Measurements from ENCODE around the gene POP5.
A peak's percentile ranks its signal among the peaks of the same experiment; 100 is the strongest.
"Not testable (repeated sequence)": the region's sequence is repeated elsewhere in the genome, so short reads cannot be mapped to it uniquely, and the experiment has no call there.

Gene POP5

DNA sequence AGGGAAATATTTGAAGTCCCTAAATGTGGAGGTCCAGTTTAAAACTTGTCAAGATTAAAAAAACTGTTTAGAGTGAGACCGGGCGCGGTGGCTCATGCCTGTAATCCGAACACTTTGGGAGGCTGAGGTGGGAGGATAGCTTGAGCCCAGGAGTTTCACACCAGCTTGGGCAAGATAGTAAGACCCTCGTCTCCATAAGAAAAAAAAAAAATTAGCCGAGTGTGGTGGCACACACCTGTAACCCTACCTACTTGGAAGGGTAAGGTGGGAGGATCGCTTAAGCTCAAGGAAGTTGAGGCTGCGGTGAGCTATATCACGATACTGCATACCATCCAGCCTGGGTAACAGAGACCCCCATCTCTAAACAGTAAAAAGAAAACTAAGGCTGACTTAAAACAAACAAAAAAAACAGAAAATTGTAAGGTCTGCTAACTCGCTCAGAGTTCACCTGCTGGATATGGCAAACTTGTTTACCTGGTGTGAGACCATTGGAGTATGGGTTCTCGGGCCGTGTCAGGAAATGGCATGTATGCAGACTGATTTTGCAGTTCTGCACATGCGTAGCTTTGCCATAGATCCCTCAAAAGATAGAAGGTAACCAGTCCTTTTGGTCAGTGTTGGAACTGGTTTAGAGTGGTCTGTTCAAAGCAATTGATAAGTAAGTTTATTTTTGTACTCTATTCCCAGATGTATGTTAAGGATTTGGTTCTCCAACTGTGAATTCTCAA lies 45.0 kb downstream of the POP5 start:
- no peak for DNase-seq (ENCODE audit: low spot score)

DNA sequence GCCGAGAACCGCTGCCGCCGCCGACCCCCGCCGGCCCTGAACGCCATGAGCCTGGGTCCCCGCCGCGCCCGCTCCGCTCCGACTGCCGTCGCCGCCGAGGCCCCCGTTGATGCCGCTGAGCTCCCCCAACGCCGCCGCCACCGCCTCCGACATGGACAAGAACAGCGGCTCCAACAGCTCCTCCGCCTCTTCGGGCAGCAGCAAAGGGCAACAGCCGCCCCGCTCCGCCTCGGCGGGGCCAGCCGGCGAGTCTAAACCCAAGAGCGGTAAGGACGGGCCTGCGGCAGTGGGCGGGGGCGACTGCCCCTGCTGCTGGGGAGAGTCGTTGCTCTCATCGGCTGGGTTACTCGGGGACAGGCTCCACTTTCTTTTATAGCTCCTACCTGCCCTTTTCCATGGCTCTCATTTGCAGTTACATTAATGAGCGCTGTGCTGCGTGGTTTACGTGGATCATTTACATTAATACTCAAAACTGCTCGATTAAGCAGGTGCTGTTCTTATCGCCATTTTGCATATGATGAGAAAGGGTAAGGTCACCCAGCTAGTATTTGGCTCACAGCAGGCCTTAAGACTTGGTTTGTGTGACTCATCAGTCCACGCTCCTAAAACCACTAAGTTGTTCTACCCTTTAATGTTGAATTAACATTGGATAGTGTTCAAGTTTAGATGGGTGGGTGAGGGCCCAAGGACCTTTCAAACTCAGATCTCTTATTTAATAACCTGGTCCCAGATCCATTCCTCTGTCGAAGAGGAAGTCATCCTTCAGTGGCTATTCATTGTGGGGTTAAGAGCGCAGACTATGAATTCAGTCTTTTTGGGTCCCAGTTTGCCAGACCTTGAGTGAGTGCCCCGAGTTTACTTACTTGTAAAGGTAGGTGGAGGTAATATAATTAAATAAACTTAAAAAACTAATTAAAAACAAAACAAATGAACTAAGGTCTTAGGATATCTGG lies 46.2 kb downstream of the POP5 start:
- peak; percentile 66 for DNase-seq (ENCODE audit: low spot score)

DNA sequence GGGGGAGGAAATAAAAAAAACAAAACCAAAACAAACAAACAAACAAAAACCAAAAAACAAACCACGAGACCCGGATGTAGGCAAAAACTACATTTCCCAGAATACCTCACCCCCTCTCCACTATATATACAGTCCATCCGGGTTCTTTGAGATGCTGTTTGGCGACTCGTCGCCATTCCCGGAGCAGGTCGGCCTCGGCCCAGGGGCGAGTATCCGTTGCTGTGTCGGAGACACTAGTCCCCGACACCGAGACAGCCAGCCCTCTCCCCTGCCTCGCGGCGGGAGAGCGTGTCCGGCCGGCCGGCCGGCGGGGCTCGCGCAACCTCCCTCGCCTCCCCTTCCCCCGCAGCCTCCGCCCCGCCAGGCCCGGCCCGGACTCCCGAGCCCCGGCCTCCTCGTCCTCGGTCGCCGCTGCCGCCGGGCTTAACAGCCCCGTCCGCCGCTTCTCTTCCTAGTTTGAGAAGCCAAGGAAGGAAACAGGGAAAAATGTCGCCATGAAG lies 46.9 kb downstream of the POP5 start, which contains the start of gene RNF10:
TSS of gene RNF10 (plus strand) at position 154 of the 500 bp plus-strand sequence. CDS start 456 bp downstream, outside the sequence.
- peak; percentile 93 for DNase-seq (ENCODE audit: low spot score)

DNA sequence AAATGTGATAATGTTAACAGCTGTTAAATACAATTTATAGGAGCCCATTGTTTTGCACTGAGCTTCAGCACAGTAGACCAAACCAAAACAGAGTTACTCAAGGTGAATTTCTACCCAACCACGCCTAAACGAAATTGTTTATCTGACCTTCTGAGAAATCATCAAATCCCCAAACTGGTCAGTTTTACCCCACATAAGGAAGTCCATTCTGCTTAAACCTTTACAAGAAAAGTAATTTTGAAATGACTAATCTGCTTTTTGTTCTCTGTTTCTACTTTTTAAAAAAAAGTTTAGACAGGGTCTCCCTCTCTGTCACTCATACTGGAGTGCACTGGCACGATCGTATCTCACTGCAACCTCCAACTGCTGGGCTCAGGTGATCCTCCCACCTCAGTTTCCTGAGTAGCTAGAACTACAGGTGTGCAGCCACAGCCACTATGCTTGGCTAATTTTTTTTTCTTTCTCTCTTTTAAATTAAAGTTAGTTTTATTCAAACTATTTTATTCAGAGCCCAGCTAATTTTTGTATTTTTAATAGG lies 48.4 kb downstream of the POP5 start:
- no peak for DNase-seq (ENCODE audit: low spot score)

DNA sequence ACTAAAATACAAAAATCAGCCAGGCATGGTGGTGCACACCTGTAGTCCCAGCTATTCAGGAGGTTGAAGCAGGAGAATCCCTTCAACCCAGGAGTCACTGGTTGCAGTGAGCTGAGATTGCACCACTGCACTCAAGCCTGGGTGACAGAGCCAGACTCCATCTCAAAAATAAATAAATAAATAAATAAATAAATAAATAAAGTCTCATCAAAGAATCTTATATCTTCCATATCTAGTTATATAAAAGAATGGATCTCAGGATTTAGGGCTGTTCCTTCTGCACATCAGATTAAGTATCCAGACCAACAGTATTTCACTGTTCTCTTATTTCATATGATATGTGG lies 50.8 kb downstream of the POP5 start:
- DNase-seq (ENCODE audit: low spot score): not testable (repeated sequence)

DNA sequence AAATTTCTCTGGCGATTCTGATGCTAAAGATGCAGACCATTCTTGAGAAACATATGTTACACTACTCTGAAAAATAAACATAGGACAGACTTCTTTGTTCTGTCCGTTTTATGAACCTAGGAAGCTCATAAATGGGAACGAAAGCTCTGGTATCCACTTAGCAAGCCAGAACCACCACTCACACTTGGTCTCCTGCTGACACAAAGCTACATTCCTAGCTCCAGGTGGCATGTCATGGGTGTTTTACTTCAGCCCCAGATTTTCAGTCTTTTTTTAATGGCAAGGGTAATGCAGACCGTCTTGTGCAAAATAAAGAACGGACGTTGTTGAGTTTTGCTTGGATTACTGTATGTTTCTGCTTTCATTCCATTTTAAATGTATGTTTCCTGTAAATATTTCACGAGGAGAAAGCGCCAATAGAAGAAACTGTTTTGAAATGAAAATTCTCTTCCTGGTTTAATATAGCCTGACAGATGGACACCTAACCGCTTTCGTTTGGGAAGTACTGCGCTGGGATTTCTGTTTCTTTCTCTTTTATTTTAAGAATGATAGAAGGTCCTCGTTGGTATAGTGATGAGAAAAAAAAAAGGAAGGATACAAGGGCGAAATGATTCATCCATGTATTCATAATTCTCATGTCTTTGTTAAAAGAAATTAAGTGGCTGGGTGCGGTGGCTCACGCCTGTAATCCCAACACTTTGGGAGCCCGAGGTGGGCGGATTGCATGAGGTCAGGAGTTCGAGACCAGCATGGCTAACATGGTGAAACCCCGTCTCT lies 51.4 kb downstream of the POP5 start:
- DNase-seq (ENCODE audit: low spot score): peak; percentile 43

DNA sequence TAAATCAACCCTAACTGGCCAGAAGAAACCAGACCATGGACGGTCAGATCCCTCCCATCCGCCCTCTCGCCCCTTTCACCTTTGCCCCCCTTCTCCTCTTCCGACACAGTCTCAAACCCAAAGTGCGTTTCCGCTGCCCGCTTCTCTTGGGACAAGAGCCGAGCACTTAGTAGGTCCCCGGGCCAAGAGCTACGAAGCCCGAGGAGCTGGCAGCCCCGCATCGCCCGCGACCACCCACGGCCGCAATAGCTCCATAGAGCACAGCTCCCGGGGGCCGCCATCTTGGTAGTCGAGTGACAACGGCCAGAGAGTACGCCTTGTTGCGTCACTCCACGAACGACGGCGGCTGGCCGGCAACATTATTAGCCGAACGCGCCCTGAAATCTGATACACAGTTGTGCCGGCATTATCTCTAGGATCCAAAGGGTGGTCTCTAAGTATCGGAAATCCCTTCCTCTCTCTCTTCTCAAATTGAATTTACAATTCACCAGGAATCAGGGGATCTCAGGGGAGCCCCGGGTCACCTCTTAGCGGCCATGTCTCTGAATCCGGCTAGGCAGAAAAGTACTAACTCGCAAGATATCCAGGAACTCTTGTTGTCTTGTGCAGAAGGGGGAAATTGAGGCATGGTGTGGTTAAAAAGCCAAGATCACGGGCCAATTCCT lies 52.2 kb downstream of the POP5 start, which contains the start of gene COQ5:
TSS of gene COQ5 (minus strand) at position 298 of the 665 bp plus-strand sequence. CDS start at position 281, 17 bp downstream.
- DNase-seq (ENCODE audit: low spot score): peak; percentile 86
